Measurements from ENCODE around the gene GPRIN3. TPM values are rescaled to one million over a fixed set of nuclear protein-coding genes. Genes with fewer than 3 reads are reported as not detected.
A peak's percentile ranks its signal among the peaks of the same experiment; 100 is the strongest.

Gene GPRIN3
- total RNA-seq: 0.40 and 0.65 TPM in 2 replicates

- peak; percentile 14 to 24 for DNase-seq (ENCODE audit: low read depth in 2 of 2)
Observed at GRCh38 chr4:89307446-89308160, at the start of gene GPRIN3. Gene GPRIN3, minus strand, starts transcription at chr4:89307800. Its CDS starts 57,690 bp downstream, at chr4:89250110.

GRCh38 chr4:89357340-89357739 is 49.7 kb upstream of the GPRIN3 start:
- no peak for DNase-seq (ENCODE audit: low read depth in 2 of 2)

GRCh38 chr4:89356086-89356485 is 48.5 kb upstream of the GPRIN3 start:
- DNase-seq (ENCODE audit: low read depth in 2 of 2): no peak

- DNase-seq (ENCODE audit: low read depth in 2 of 2): no peak
Observed at GRCh38 chr4:89353514-89353913, 45.9 kb upstream of the GPRIN3 start.

GRCh38 chr4:89352541-89352940 is 44.9 kb upstream of the GPRIN3 start:
- no peak for DNase-seq (ENCODE audit: low read depth in 2 of 2)

- DNase-seq (ENCODE audit: low read depth in 2 of 2): no peak
Observed at GRCh38 chr4:89351201-89351600, 43.6 kb upstream of the GPRIN3 start.

GRCh38 chr4:89347363-89348025 is 39.9 kb upstream of the GPRIN3 start:
- DNase-seq (ENCODE audit: low read depth in 2 of 2): no peak

- no peak for DNase-seq (ENCODE audit: low read depth in 2 of 2)
Observed at GRCh38 chr4:89344571-89344970, 37.0 kb upstream of the GPRIN3 start.

GRCh38 chr4:89338206-89338605 is 30.6 kb upstream of the GPRIN3 start:
- DNase-seq (ENCODE audit: low read depth in 2 of 2): no peak

- no peak for DNase-seq (ENCODE audit: low read depth in 2 of 2)
Observed at GRCh38 chr4:89337681-89338080, 30.1 kb upstream of the GPRIN3 start.

GRCh38 chr4:89336818-89337420 is 29.3 kb upstream of the GPRIN3 start:
- no peak for DNase-seq (ENCODE audit: low read depth in 2 of 2)

GRCh38 chr4:89334830-89335229 is 27.2 kb upstream of the GPRIN3 start:
- DNase-seq (ENCODE audit: low read depth in 2 of 2): no peak

GRCh38 chr4:89334311-89334710 is 26.7 kb upstream of the GPRIN3 start:
- DNase-seq (ENCODE audit: low read depth in 2 of 2): no peak

GRCh38 chr4:89331686-89332544 is 24.3 kb upstream of the GPRIN3 start:
- no peak for DNase-seq (ENCODE audit: low read depth in 2 of 2)

GRCh38 chr4:89331197-89331596 is 23.6 kb upstream of the GPRIN3 start:
- DNase-seq (ENCODE audit: low read depth in 2 of 2): no peak

GRCh38 chr4:89329280-89329679 is 21.7 kb upstream of the GPRIN3 start:
- no peak for DNase-seq (ENCODE audit: low read depth in 2 of 2)

GRCh38 chr4:89324671-89325070 is 17.1 kb upstream of the GPRIN3 start:
- DNase-seq (ENCODE audit: low read depth in 2 of 2): peak in 1 of 2 donors; percentile 22

- DNase-seq (ENCODE audit: low read depth in 2 of 2): no peak
Observed at GRCh38 chr4:89322671-89323070, 15.1 kb upstream of the GPRIN3 start.

GRCh38 chr4:89319756-89320155 is 12.2 kb upstream of the GPRIN3 start:
- DNase-seq (ENCODE audit: low read depth in 2 of 2): no peak

- DNase-seq (ENCODE audit: low read depth in 2 of 2): peak; percentile 3 to 86
Observed at GRCh38 chr4:89316931-89317366, 9.3 kb upstream of the GPRIN3 start.

- DNase-seq (ENCODE audit: low read depth in 2 of 2): no peak
Observed at GRCh38 chr4:89316211-89316610, 8.6 kb upstream of the GPRIN3 start.

GRCh38 chr4:89314291-89314690 is 6.7 kb upstream of the GPRIN3 start:
- no peak for DNase-seq (ENCODE audit: low read depth in 2 of 2)
